Measurements from ENCODE around the gene EMP3.
A peak's percentile ranks its signal among the peaks of the same experiment; 100 is the strongest.
"Not testable (repeated sequence)": the region's sequence is repeated elsewhere in the genome, so short reads cannot be mapped to it uniquely, and the experiment has no call there.

EMP3 gene

GRCh38 chr19:48364598-48365348, 39.4 kb downstream of the EMP3 start:
- Histone ChIP-seq H3K9ac (ENCODE audit: low read depth, low read length) (peak overlapping the region; percentile 57), H3K4me3 (ENCODE audit: low read length) (peak overlapping the region; percentile 41), H3K27me3 (ENCODE audit: insufficient read depth, low read length) (no peaks in the 10 kb centered on the region), H3K9me3 (ENCODE audit: insufficient read depth, low read depth, low read length) (no peaks in the 10 kb centered on the region), H3K36me3 (ENCODE audit: insufficient read depth, low read length) (peaks cover 3% of the 10 kb centered on the region; the same call in 1 of the 2 replicates), H3K27ac (ENCODE audit: low read depth, low read length) (peak overlapping the region; percentile 68), H3K4me1 (ENCODE audit: insufficient read depth, low read length) (no peaks in the 10 kb centered on the region)
- WGBS = 83% methylated on average over 10 of the region's 10 CpGs

DNA sequence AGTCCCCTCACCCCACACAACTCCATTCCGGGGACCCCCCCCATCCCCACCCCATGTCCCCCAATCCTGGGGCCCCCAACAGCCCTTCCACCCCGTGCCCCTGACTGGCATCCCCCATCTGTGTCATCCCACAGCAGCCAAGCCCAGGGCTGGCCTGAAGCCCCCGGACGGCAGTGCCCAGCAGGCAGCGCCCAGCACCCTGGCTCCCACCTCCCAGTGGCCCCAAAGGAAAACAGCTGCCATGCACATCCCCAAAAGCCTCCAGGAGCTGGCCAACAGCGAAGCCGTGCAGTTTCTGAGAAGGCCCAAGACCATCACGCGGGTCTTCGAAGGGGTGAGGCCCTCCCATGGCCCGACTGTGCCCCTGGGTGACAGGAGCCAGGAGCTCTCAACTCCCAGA, 40.2 kb downstream of the EMP3 start:
- no peak overlapping the region for H3K4me3 ChIP-seq (ENCODE audit: low read length)
- no peak overlapping the region for H3K27ac ChIP-seq (ENCODE audit: low read depth, low read length)
- H3K9me3 ChIP-seq (ENCODE audit: insufficient read depth, low read depth, low read length) = no peaks in the 10 kb centered on the region
- H3K36me3 ChIP-seq (ENCODE audit: insufficient read depth, low read length) = peaks cover 3% of the 10 kb centered on the region; the same call in 1 of the 2 replicates
- no peaks in the 10 kb centered on the region for H3K4me1 ChIP-seq (ENCODE audit: insufficient read depth, low read length)
- no peaks in the 10 kb centered on the region for H3K27me3 ChIP-seq (ENCODE audit: insufficient read depth, low read length)
- 93% methylated on average over 11 of the region's 11 CpGs for WGBS
- no peak overlapping the region for H3K9ac ChIP-seq (ENCODE audit: low read depth, low read length)

DNA sequence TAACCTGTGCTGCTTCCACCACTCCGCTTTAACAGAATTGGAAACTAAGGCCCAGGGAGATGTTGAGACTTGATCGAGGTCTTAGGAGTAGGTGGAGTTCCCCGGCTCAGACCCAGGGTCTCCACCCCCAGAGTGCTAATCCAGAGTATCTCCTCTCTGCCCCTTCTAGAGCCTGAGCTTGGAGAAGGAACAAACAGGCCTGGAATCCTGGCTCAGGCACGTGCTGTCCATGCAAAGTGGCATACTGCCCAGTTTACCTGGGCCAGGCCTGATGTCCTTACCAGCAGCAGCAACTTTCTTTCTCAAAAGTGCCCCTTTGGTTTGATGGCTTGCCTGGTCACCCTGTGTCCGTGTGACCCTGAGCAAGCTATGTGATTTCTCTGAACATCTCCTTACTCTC, 42.5 kb downstream of the EMP3 start:
- Histone ChIP-seq H3K9me3 (ENCODE audit: insufficient read depth, low read depth, low read length) (no peaks in the 10 kb centered on the region), H3K4me1 (ENCODE audit: insufficient read depth, low read length) (no peaks in the 10 kb centered on the region), H3K4me3 (ENCODE audit: low read length) (no peak overlapping the region), H3K9ac (ENCODE audit: low read depth, low read length) (no peak overlapping the region), H3K27ac (ENCODE audit: low read depth, low read length) (no peak overlapping the region), H3K27me3 (ENCODE audit: insufficient read depth, low read length) (no peaks in the 10 kb centered on the region), H3K36me3 (ENCODE audit: insufficient read depth, low read length) (no peaks in the 10 kb centered on the region)
- 91% methylated on average over 5 of the region's 5 CpGs for WGBS

DNA sequence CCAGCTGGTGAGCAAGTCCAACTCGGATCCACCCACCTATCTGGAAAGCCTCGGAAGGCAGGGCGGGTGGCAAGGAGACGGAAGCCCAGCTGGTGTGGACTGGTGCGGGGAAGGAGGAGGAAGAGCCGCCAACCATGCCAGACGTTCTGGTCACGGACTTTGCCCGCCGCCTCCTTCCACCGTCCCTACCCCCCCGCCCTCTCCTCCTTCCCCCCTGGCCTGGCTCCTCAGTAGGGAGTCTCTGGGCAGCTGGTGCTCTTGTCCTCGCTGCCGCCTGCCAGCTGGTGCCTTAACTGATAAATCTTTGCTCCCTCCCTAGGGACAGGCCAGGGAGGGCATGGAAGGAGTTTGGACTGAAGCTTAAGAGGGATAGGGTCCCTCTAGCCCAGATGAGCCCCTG, 43.6 kb downstream of the EMP3 start:
- WGBS = 92% methylated on average over 14 of the region's 14 CpGs
- Histone ChIP-seq H3K9ac (ENCODE audit: low read depth, low read length) (no peak overlapping the region), H3K27ac (ENCODE audit: low read depth, low read length) (no peak overlapping the region), H3K4me1 (ENCODE audit: insufficient read depth, low read length) (no peaks in the 10 kb centered on the region), H3K36me3 (ENCODE audit: insufficient read depth, low read length) (no peaks in the 10 kb centered on the region), H3K4me3 (ENCODE audit: low read length) (no peak overlapping the region), H3K27me3 (ENCODE audit: insufficient read depth, low read length) (no peaks in the 10 kb centered on the region), H3K9me3 (ENCODE audit: insufficient read depth, low read depth, low read length) (no peaks in the 10 kb centered on the region)

- no peaks in the 10 kb centered on the region for H3K4me1 ChIP-seq (ENCODE audit: insufficient read depth, low read length)
- H3K9me3 ChIP-seq (ENCODE audit: insufficient read depth, low read depth, low read length) = no peaks in the 10 kb centered on the region
- H3K4me3 ChIP-seq (ENCODE audit: low read length) = no peak overlapping the region
- no peaks in the 10 kb centered on the region for H3K36me3 ChIP-seq (ENCODE audit: insufficient read depth, low read length)
- H3K9ac ChIP-seq (ENCODE audit: low read depth, low read length) = no peak overlapping the region
- H3K27me3 ChIP-seq (ENCODE audit: insufficient read depth, low read length) = no peaks in the 10 kb centered on the region
- H3K27ac ChIP-seq (ENCODE audit: low read depth, low read length) = no peak overlapping the region
- 78% methylated on average over 4 of the region's 4 CpGs for WGBS
Measured at GRCh38 chr19:48370955-48371354, 45.6 kb downstream of the EMP3 start.

- no peaks in the 10 kb centered on the region for H3K4me1 ChIP-seq (ENCODE audit: insufficient read depth, low read length)
- no peak overlapping the region for H3K9ac ChIP-seq (ENCODE audit: low read depth, low read length)
- WGBS = 87% methylated on average over 7 of the region's 7 CpGs
- no peak overlapping the region for H3K27ac ChIP-seq (ENCODE audit: low read depth, low read length)
- no peaks in the 10 kb centered on the region for H3K9me3 ChIP-seq (ENCODE audit: insufficient read depth, low read depth, low read length)
- no peaks in the 10 kb centered on the region for H3K36me3 ChIP-seq (ENCODE audit: insufficient read depth, low read length)
- H3K4me3 ChIP-seq (ENCODE audit: low read length) = no peak overlapping the region
- no peaks in the 10 kb centered on the region for H3K27me3 ChIP-seq (ENCODE audit: insufficient read depth, low read length)
Measured at GRCh38 chr19:48371367-48371766, 46.0 kb downstream of the EMP3 start.

- not testable (repeated sequence) for H3K27ac ChIP-seq (ENCODE audit: low read depth, low read length); H3K9ac ChIP-seq (ENCODE audit: low read depth, low read length); H3K4me3 ChIP-seq (ENCODE audit: low read length); H3K4me1 ChIP-seq (ENCODE audit: insufficient read depth, low read length); H3K36me3 ChIP-seq (ENCODE audit: insufficient read depth, low read length); H3K9me3 ChIP-seq (ENCODE audit: insufficient read depth, low read depth, low read length); H3K27me3 ChIP-seq (ENCODE audit: insufficient read depth, low read length)
- WGBS = 96% methylated on average over 5 of the region's 5 CpGs
Measured at GRCh38 chr19:48371771-48372170, 46.4 kb downstream of the EMP3 start.

DNA sequence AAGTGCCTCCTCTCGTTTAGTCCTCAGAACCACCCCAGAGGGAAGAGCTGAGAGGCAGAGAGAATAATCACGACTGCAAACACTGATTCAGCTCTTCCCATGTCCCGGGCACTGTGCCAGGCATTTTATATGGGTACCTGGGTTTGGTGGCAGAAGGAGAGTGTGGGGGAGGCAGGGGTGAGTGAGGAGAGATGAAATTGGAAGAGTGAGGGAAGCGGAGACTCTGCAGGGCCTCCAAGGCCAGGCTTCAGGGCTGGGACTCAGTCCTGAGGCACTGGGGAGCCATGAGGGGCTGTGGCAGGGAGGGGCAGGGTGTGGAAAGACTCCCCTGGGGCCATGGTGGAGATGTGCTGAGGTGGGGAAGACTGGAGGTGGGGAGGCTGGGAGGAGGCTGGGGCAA, 47.6 kb downstream of the EMP3 start:
- Histone ChIP-seq H3K4me1 (ENCODE audit: insufficient read depth, low read length) (no peaks in the 10 kb centered on the region), H3K27ac (ENCODE audit: low read depth, low read length) (no peak overlapping the region), H3K9ac (ENCODE audit: low read depth, low read length) (no peak overlapping the region), H3K36me3 (ENCODE audit: insufficient read depth, low read length) (no peaks in the 10 kb centered on the region), H3K27me3 (ENCODE audit: insufficient read depth, low read length) (no peaks in the 10 kb centered on the region), H3K4me3 (ENCODE audit: low read length) (no peak overlapping the region), H3K9me3 (ENCODE audit: insufficient read depth, low read depth, low read length) (no peaks in the 10 kb centered on the region)
- WGBS = 90% methylated on average over 4 of the region's 4 CpGs

DNA sequence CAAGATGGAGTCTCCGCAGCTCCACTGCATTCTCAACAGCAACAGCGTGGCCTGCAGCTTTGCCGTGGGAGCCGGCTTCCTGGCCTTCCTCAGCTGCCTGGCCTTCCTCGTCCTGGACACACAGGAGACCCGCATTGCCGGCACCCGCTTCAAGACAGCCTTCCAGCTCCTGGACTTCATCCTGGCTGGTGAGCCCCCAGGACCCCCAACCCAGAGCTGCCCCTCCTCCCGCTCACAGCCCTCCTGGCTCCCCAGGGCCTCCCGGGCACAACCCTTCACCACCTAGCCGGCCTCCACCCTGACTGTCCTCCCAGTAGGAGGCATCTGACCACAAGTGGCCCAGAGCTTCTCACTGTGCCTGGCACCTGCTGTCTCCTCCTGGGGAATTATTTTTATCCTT, 48.2 kb downstream of the EMP3 start:
- Histone ChIP-seq H3K9me3 (ENCODE audit: insufficient read depth, low read depth, low read length) (no peaks in the 10 kb centered on the region), H3K4me1 (ENCODE audit: insufficient read depth, low read length) (no peaks in the 10 kb centered on the region), H3K9ac (ENCODE audit: low read depth, low read length) (no peak overlapping the region), H3K4me3 (ENCODE audit: low read length) (no peak overlapping the region), H3K27me3 (ENCODE audit: insufficient read depth, low read length) (no peaks in the 10 kb centered on the region), H3K36me3 (ENCODE audit: insufficient read depth, low read length) (no peaks in the 10 kb centered on the region), H3K27ac (ENCODE audit: low read depth, low read length) (no peak overlapping the region)
- WGBS = 91% methylated on average over 11 of the region's 11 CpGs

DNA sequence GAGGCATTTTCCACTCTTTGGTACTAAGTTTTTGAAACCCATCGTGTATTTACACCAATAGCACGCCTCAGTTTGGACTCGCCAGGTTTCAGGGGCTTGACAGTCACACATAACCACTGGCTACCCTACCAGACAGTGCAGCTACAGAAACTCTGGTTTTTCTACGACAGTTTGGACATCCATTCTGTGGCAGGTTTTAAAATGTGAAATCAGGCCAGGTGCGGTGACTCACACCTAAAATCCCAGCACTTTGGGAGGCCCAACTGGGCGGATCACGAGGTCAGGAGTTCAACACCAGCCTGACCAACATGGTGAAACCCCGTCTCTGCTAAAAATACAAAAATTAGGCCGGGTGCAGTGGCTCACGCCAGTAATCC, 52.8 kb downstream of the EMP3 start:
- Histone ChIP-seq H3K27ac (ENCODE audit: low read depth, low read length) (no peak overlapping the region), H3K9me3 (ENCODE audit: insufficient read depth, low read depth, low read length) (no peaks in the 10 kb centered on the region), H3K9ac (ENCODE audit: low read depth, low read length) (no peak overlapping the region), H3K36me3 (ENCODE audit: insufficient read depth, low read length) (peaks cover 19% of the 10 kb centered on the region), H3K27me3 (ENCODE audit: insufficient read depth, low read length) (no peaks in the 10 kb centered on the region), H3K4me1 (ENCODE audit: insufficient read depth, low read length) (no peaks in the 10 kb centered on the region), H3K4me3 (ENCODE audit: low read length) (no peak overlapping the region)
- 94% methylated on average over 10 of the region's 10 CpGs for WGBS

DNA sequence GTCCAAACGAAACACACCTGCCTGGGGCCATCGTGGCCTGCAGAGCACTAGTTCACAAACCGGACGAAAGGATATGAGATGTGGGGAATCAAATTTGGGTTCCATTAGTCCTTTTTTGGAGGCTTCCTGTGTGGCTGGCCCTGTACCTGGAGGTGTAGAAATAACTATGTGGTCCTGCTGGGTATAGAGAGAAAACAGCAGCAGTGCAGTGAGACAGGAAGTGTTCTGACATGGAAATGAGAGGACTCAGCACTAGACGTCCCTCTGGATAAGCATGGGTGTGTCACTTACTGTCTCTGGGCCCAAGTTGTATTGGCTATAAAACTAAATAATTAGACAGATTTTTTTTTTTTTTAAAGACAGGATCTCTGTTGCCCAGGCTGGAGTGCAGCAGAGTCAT, 53.7 kb downstream of the EMP3 start:
- 92% methylated on average over 5 of the region's 5 CpGs for WGBS
- no peaks in the 10 kb centered on the region for H3K4me1 ChIP-seq (ENCODE audit: insufficient read depth, low read length)
- no peaks in the 10 kb centered on the region for H3K9me3 ChIP-seq (ENCODE audit: insufficient read depth, low read depth, low read length)
- no peak overlapping the region for H3K4me3 ChIP-seq (ENCODE audit: low read length)
- H3K9ac ChIP-seq (ENCODE audit: low read depth, low read length) = no peak overlapping the region
- no peak overlapping the region for H3K27ac ChIP-seq (ENCODE audit: low read depth, low read length)
- no peaks in the 10 kb centered on the region for H3K27me3 ChIP-seq (ENCODE audit: insufficient read depth, low read length)
- H3K36me3 ChIP-seq (ENCODE audit: insufficient read depth, low read length) = peaks cover 28% of the 10 kb centered on the region
